Keratinocyte (primary cell): Measurements from ENCODE around the gene PPP1R36.

Experiments used
- EZH2 ChIP-seq: IDR thresholded peaks from one replicate; pipeline ENCODE4 v1.6.1; 2012; ENCODE audit warnings: inconsistent platforms, mild to moderate bottlenecking, low read length, moderate library complexity
- TF ChIP-seq, protein P1 (sequence below), 3 experiments: IDR thresholded peaks in 1 of 3; conservative IDR thresholded peaks in 1 of 3; optimal IDR thresholded peaks in 1 of 3; 2 replicates in 2 of 3; 3 replicates in 1 of 3; pipeline versions ENCODE3 to v1.5.1; 2011; ENCODE audit warnings: low read length in 3 of 3, mild to moderate bottlenecking in 3 of 3, moderate library complexity in 2 of 3, control low read depth in 1 of 3, inconsistent platforms in 1 of 3; ENCODE audit not compliant: insufficient read depth in 2 of 3; ENCODE audit errors: extremely low read depth in 1 of 3

- TF ChIP-seq, protein P1, sequence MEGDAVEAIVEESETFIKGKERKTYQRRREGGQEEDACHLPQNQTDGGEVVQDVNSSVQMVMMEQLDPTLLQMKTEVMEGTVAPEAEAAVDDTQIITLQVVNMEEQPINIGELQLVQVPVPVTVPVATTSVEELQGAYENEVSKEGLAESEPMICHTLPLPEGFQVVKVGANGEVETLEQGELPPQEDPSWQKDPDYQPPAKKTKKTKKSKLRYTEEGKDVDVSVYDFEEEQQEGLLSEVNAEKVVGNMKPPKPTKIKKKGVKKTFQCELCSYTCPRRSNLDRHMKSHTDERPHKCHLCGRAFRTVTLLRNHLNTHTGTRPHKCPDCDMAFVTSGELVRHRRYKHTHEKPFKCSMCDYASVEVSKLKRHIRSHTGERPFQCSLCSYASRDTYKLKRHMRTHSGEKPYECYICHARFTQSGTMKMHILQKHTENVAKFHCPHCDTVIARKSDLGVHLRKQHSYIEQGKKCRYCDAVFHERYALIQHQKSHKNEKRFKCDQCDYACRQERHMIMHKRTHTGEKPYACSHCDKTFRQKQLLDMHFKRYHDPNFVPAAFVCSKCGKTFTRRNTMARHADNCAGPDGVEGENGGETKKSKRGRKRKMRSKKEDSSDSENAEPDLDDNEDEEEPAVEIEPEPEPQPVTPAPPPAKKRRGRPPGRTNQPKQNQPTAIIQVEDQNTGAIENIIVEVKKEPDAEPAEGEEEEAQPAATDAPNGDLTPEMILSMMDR (optimal IDR thresholded peaks at IDR 0.05 in 1 of 3, IDR thresholded peaks at IDR 0.05 in 1 of 3, conservative IDR thresholded peaks at IDR 0.05 in 1 of 3; ENCODE audit: extremely low read depth in 1 of 3, insufficient read depth in 2 of 3, low read length in 3 of 3), result no peak
- no peak for TF ChIP-seq EZH2
Measured at GRCh38 chr14:64623554-64624165, 73.9 kb downstream of the PPP1R36 start.
